Skeletal muscle tissue (tissue), 4 donors: ENCODE results near the gene MAP3K4. TPM values are rescaled to one million over a fixed set of nuclear protein-coding genes. Genes with fewer than 3 reads are reported as not detected.
A peak's percentile ranks its signal among the peaks of the same experiment; 100 is the strongest.
"Not testable (repeated sequence)": the region's sequence is repeated elsewhere in the genome, so short reads cannot be mapped to it uniquely, and the experiment has no call there.

ENCODE experiments used
- H3K27ac ChIP-seq: one replicate; pipeline ENCODE4 v1.7.0; 2013; ENCODE audit warnings: mild to moderate bottlenecking, low read depth, low read length, inconsistent platforms
- H3K27me3 ChIP-seq, 3 donors: one replicate each; pipeline ENCODE4 v1.7.0; 2013; ENCODE audit warnings: low read length in 3 of 3; ENCODE audit not compliant: control insufficient read depth in 3 of 3, insufficient read depth in 3 of 3
- H3K36me3 ChIP-seq, 3 donors: one replicate each; pipeline ENCODE4 v1.7.0; 2013; ENCODE audit warnings: low read length in 3 of 3; ENCODE audit not compliant: control insufficient read depth in 3 of 3, insufficient read depth in 3 of 3
- H3K4me1 ChIP-seq, 3 donors: one replicate each; pipeline ENCODE4 v1.7.0; 2013; ENCODE audit warnings: low read length in 3 of 3, mild to moderate bottlenecking in 3 of 3; ENCODE audit not compliant: control insufficient read depth in 3 of 3, insufficient read depth in 3 of 3
- H3K4me3 ChIP-seq, 3 donors: one replicate each; pipeline ENCODE4 v1.7.0; 2013; ENCODE audit warnings: low read length in 3 of 3
- H3K9ac ChIP-seq, 3 donors: one replicate each; pipeline ENCODE4 v1.7.0; 2013; ENCODE audit warnings: low read length in 3 of 3, mild to moderate bottlenecking in 3 of 3, moderate library complexity in 2 of 3, low read depth in 1 of 3
- H3K9me3 ChIP-seq, 3 donors: one replicate each; pipeline ENCODE4 v1.7.0; 2013; ENCODE audit warnings: low read length in 3 of 3; ENCODE audit not compliant: control insufficient read depth in 3 of 3
- total RNA-seq: library from RNA; depleted of rRNA; stranded (reverse); fragments of >200 nt; gene quantifications from one replicate; pipeline ENCODE4 v1.2.3, GENCODE V29; 2014
- donor health status: Osteomylitis.

Gene MAP3K4
- total RNA-seq, 1 donor from 2014 or later: 30.3 TPM

DNA sequence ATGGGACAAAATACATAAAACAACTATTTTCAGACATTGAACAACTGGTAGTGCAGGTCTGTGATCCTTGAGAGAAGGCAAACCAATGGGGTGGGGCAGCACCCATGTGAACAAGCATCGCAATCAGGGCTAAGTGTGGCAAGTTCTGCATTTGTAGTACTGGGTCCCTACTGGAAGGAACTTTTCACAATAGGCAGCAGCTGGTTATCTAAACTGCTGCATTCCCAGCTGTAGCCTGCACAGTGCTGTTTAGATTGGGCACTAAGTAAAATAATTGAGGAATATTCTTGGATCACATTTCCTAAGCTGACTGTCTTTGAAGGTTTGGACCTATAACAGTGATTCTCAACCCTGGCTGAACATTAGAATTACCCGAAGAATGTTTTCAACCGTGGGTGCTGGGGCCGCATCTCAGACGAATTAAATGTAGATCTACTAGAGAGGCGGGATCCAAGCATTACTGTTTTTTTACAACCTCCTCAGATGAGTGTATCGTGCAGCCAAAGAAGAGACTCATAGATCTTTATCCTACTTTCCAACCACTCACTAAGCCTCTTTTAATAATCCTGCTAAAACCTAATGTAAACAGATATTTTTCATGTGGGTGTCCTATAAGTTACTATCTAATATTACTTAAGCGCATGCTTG, 12.4 kb upstream of the MAP3K4 start:
- no peak overlapping the region for H3K9ac ChIP-seq
- peaks cover 0 to 1% (median 0%) of the 10 kb centered on the region in 3 donors for H3K4me1 ChIP-seq
- H3K4me3 ChIP-seq: no peak overlapping the region
- no peaks in the 10 kb centered on the region for H3K36me3 ChIP-seq
- peaks cover 0 to 3% (median 0%) of the 10 kb centered on the region in 3 donors for H3K9me3 ChIP-seq
- H3K27me3 ChIP-seq: peaks cover 0 to 3% (median 0%) of the 10 kb centered on the region in 3 donors
- no peak overlapping the region for H3K27ac ChIP-seq

DNA sequence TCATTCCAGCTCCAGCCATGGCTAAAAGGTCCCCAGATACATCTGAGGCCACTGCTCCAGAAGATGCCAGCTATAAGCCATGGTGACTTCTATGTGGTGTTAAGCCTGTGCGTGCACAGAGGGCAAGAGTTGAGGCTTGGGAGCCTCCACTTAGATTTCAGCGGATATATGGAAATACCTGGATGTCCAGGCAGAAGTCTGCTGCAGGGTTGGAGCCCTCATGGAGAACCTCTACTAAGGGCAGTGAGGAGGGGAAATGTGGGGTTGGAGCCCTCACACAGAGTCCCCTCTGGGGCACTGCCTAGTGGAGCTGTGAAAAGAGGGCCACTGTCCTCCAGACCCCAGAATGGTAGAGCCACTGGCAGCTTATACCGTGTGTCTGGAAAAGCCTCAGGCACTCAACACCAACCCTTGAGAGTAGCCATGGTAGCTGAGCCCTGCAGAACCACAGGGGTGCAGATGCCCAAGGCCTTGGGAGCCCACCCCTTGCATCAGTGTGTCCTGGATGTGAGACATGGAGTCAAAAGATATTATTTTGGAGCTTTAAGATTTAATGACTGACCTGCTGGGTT, 8.1 kb upstream of the MAP3K4 start:
- H3K4me1 ChIP-seq, H3K9ac ChIP-seq, H3K27ac ChIP-seq, H3K36me3 ChIP-seq, H3K9me3 ChIP-seq, H3K4me3 ChIP-seq, H3K27me3 ChIP-seq: not testable (repeated sequence)

DNA sequence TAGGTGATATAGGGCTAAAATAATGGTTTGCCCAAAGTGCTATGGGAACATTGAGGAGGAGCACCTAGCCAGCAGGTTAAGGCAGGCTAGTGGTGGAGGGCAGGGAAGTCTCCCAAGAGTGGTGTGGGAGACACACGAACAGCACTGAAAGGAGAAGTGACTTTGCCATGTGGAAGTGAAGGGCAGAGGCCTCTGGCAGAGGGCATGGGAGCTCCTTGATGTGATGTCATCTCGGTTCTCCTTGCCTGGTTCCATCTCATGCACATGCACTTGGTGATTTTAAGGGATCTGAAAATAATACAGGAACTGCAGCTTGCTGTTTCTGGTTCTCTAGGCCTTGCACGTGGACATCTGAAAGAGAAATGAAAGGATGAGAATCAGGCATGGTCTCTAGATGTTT, 4.7 kb upstream of the MAP3K4 start:
- H3K4me1 ChIP-seq: peaks cover 0 to 3% (median 0%) of the 10 kb centered on the region in 3 donors
- H3K36me3 ChIP-seq: no peaks in the 10 kb centered on the region
- H3K27ac ChIP-seq: no peak overlapping the region
- no peaks in the 10 kb centered on the region for H3K27me3 ChIP-seq
- no peak overlapping the region for H3K4me3 ChIP-seq
- H3K9ac ChIP-seq: no peak overlapping the region
- H3K9me3 ChIP-seq: peaks cover 0 to 3% (median 0%) of the 10 kb centered on the region in 3 donors

DNA sequence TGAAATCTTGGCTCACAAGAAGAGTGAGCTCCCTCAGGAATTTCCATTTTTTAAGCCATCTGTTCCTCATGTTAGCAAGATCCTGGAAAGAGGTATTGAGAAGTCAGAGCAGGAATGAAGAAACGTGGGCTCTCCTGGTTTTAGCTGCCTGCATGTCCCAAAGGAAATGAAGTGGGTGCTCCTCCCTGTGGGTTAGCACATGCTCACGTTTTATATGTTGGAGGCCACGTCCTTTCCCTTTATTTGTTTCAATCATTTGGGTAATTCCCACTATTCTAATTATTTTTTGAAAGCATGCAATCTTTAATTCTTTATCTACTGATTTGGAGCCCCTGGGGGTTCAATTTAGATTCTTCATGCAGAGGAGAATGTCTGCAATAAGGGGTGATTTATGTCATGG, 4.3 kb upstream of the MAP3K4 start:
- Histone ChIP-seq H3K4me3 (no peak overlapping the region), H3K36me3 (no peaks in the 10 kb centered on the region), H3K27me3 (no peaks in the 10 kb centered on the region), H3K9ac (no peak overlapping the region), H3K4me1 (peaks cover 0 to 4% (median under 1%) of the 10 kb centered on the region in 3 donors), H3K27ac (no peak overlapping the region), H3K9me3 (peaks cover 0 to 3% (median 0%) of the 10 kb centered on the region in 3 donors)

DNA sequence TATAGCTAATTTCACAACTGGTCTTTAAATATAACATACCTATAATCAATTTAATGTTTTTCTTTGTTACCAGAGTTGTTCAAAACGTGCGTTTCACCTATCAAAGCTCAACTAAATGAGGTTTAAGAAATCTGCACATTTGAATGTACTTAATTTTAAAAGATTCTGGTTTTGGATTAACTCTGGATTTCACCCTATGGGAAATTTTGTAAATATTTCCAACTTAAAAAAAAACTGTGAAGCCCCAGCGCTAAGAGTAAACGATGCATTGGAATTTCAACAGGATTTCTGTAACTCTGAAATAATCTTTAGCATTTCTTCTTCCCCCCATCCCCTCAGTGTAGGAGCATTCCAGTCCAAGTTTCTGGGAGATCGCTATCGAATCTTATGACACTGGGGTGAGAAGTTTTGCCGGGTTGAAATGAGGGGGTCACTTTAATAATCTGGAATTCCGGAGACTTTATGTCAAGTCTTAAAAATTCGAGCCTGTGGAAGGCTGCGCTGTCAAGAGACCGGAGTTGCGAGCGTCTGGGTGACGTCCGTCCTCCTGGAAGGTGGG, 643 bp upstream of the MAP3K4 start:
- Histone ChIP-seq H3K36me3 (no peaks in the 10 kb centered on the region), H3K4me1 (peaks cover 0 to 16% (median 15%) of the 10 kb centered on the region in 3 donors), H3K4me3 (peak overlapping the region; percentile 86 to 92 (median 88)), H3K27ac (peak overlapping the region; percentile 80), H3K9ac (peak overlapping the region; percentile 86 to 90 (median 87)), H3K9me3 (no peaks in the 10 kb centered on the region), H3K27me3 (no peaks in the 10 kb centered on the region)

DNA sequence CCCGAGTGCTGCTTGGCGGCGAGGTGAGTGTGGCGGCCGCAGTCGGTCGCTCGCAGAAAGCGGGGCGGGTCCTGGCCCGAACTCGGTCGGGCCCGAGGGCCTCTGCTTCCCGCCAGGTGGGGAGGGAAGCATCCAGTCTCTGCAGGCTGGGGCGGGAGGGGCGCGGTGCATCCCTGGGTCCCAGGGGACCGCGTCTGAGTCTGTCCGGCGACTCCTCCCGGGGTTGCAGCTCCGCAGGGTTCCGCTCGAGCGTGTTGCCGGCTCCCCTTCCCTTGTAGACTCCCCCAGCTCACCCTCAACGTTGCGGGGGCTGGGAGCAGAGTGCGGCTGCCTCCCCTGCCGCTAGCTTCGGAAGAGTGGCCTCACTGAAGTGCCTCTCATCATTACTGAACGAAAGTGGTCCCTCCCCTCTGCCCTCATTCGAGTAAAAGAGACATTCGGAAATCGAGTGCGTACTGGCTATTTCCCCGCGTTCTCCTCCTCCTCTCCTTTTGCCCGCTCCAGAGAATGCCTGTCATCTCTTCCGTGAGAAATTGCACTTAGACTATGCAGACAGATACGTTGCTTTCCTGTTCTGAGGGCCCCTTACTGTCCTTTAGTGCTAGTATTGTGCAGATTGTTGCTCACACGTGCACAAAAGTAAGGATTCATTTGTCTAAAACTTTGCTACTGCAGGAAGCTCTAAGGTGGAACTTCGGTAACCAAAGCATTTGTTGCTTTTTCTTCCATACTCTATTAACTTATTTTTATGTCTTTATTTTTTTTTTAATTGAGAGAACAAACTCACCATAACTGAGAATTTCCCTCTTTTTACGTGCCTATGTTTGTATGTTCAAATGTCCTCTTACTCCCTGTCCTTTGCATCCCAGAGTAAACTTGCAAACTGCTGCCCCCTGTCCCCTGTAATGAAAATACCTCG, 751 bp downstream of the MAP3K4 start:
- peak overlapping the region; percentile 86 to 95 (median 92) for H3K4me3 ChIP-seq

DNA sequence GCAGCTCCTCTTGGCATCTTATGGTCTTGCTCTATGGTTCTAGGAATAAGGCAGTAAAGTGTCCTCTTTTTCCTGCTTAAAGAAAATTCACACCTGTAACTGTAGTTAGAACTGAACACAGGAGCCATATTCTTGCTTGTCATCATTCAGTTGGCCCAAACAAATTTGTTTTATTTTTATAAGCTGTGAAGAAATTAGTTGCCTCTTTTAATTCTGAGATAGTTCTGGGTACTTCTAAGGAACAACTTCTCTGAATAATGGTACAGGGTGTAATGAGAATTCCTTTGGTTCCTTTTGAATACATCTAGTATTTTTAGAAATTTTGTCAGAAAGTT, 1.4 kb downstream of the MAP3K4 start:
- no peaks in the 10 kb centered on the region for H3K9me3 ChIP-seq
- no peaks in the 10 kb centered on the region for H3K27me3 ChIP-seq
- no peaks in the 10 kb centered on the region for H3K36me3 ChIP-seq
- H3K4me3 ChIP-seq: peak overlapping the region; percentile 86 to 95 (median 92)
- H3K27ac ChIP-seq: no peak overlapping the region
- peaks cover 2 to 19% (median 18%) of the 10 kb centered on the region in 3 donors for H3K4me1 ChIP-seq
- peak overlapping the region in 1 of 3 donors; percentile 86 for H3K9ac ChIP-seq

More for the DNA sequence above, 751 bp downstream of the MAP3K4 start:
- Histone ChIP-seq H3K27ac (peak overlapping the region; percentile 80), H3K4me1 (peaks cover 2 to 19% (median 18%) of the 10 kb centered on the region in 3 donors), H3K9me3 (no peaks in the 10 kb centered on the region), H3K36me3 (no peaks in the 10 kb centered on the region), H3K27me3 (no peaks in the 10 kb centered on the region), H3K9ac (peak overlapping the region; percentile 81 to 90 (median 86))

DNA sequence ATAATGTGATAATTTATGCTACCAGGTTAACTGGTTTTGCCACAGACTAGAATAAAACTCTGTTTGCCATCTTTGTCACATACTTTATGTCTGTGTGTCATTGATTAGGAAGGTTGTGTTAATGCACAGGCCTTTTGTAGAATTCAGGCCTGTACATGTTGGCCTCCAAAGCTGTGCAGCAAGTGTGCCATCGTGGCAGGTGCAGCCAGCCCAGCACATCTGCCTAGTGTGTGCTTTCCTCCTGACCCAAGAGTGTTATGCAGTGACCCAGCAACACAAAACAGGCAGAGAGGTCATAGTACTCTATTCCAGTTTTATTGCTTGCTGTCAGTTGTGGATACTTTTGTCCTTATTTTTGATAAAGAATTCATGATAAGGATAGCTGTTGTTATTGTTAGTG, 3.7 kb downstream of the MAP3K4 start:
- no peak overlapping the region for H3K4me3 ChIP-seq
- no peaks in the 10 kb centered on the region for H3K9me3 ChIP-seq
- H3K27ac ChIP-seq: no peak overlapping the region
- H3K36me3 ChIP-seq: no peaks in the 10 kb centered on the region
- H3K9ac ChIP-seq: no peak overlapping the region
- peaks cover 4 to 19% (median 18%) of the 10 kb centered on the region in 3 donors for H3K4me1 ChIP-seq
- no peaks in the 10 kb centered on the region for H3K27me3 ChIP-seq

DNA sequence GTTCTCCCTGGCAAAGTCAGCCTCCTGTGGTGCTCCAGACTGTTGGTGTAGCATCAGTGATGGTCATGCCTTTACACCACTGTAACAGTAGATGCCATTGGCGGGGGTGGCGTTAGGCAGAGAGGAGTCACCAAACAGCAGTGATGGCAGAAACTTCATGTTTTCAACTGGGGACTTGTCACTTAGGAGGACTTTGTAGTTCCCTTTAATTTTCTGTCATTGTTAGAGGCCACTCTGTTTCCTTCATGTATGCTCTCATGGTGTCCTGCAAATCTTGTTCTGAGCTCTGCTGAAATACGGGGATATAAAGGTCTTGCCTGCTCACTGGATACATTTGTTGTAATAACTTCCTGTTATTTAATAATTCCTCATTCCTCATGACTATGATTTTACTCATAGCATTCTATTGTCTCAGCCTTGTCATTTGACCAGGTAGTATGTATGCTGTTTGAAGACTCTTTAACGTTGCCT, 4.6 kb downstream of the MAP3K4 start:
- H3K4me1 ChIP-seq: peaks cover 4 to 18% (median 17%) of the 10 kb centered on the region in 3 donors
- H3K9ac ChIP-seq: no peak overlapping the region
- no peak overlapping the region for H3K27ac ChIP-seq
- H3K36me3 ChIP-seq: no peaks in the 10 kb centered on the region
- H3K9me3 ChIP-seq: no peaks in the 10 kb centered on the region
- H3K27me3 ChIP-seq: no peaks in the 10 kb centered on the region
- no peak overlapping the region for H3K4me3 ChIP-seq
